Small intestine (tissue), 7 donors: Measurements from ENCODE around the gene P2RX5. TPM values are rescaled to one million over a fixed set of nuclear protein-coding genes. Genes with fewer than 3 reads are reported as not detected.

Experiments
- DNase-seq, 2 donors: peaks; one replicate each; pipeline versions ENCODE4 v3.0.0 to v3.0.0-alpha.2; 2013
- FAIRE-seq: peaks from 2 replicates; lab custom pipeline; 2012; peaks lifted over from hg19 to GRCh38; lab: Jason Lieb, UNC
- H3K27ac ChIP-seq, 3 donors: one replicate each; pipeline ENCODE4 v1.5.1; 2013; ENCODE audit warnings: low read length in 2 of 3, mild to moderate bottlenecking in 2 of 3, control low read depth in 1 of 3, inconsistent platforms in 1 of 3, low read depth in 1 of 3, moderate library complexity in 1 of 3
- H3K27me3 ChIP-seq, 3 donors: one replicate each; pipeline ENCODE4 v1.6.1; 2013; ENCODE audit warnings: low read length in 3 of 3, inconsistent platforms in 1 of 3; ENCODE audit not compliant: control insufficient read depth in 3 of 3, insufficient read depth in 3 of 3
- H3K36me3 ChIP-seq, 3 donors: one replicate each; pipeline ENCODE4 v1.6.1; 2013; ENCODE audit warnings: low read length in 3 of 3, inconsistent platforms in 1 of 3, low read depth in 1 of 3, mild to moderate bottlenecking in 1 of 3, moderate library complexity in 1 of 3; ENCODE audit not compliant: control insufficient read depth in 3 of 3, insufficient read depth in 2 of 3
- H3K4me1 ChIP-seq, 3 donors: one replicate each; pipeline ENCODE4 v1.6.1; 2013; ENCODE audit warnings: low read length in 2 of 3, inconsistent platforms in 1 of 3, low read depth in 1 of 3, mild to moderate bottlenecking in 1 of 3, moderate library complexity in 1 of 3; ENCODE audit not compliant: control insufficient read depth in 3 of 3, insufficient read depth in 2 of 3
- H3K4me3 ChIP-seq, 3 donors: one replicate each; pipeline ENCODE4 v1.5.1; 2013; ENCODE audit warnings: low read length in 3 of 3, control low read depth in 1 of 3, inconsistent platforms in 1 of 3, low read depth in 1 of 3, mild to moderate bottlenecking in 1 of 3, moderate library complexity in 1 of 3
- H3K9me3 ChIP-seq, 2 donors: one replicate each; pipeline ENCODE4 v1.6.1; 2013; ENCODE audit warnings: low read depth in 1 of 2, low read length in 1 of 2; ENCODE audit not compliant: control insufficient read depth in 2 of 2, insufficient read depth in 1 of 2
- WGBS, 3 donors: extraction: QIAGEN DNeasy Blood & Tissue Kit; methylation state at CpG; one replicate each; pipeline ENCODE4 v1.1.7; 2013; 5-methylcytosine and 5-hydroxymethylcytosine counted together
- polyA plus RNA-seq, 4 donors: library from polyadenylated mRNA; stranded (reverse) in 3 of 4; unstranded in 1 of 4; fragments of 200-250 nt in 3 of 4; fragments of 120-200 nt in 1 of 4; gene quantifications; one replicate each; pipeline versions ENCODE4 v1.2.1 to v1.2.3, GENCODE V29; 2013
- donor health status: healthy with polysubstance abuse.
- donor health status: control.
- donor health status: control.
- donor health status: Bipolar disorder and iron deficiency.
- donor health status: healthy.

The P2RX5 gene
- polyA plus RNA-seq, 4 donors = 0.67 to 5.6 (median 1.9) TPM

DNA sequence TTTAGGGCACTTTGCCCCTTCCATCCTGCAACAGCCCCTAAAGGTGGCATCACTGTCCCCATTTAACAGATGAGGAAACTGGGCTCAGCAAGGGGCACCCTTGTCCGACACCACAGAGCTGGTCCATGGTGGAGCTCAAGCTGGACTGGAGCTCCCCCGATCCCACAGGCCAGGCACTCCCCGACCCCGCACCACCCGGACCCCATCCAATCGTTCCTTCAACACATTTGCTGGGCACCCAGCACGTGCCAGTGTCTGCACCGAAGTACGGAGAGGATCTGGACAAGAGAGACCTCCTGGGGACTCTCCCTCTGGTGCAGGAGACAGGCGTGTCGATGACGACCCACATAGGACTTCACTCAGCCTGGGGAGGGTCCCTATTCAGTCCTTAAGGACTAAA, 13.9 kb downstream of the P2RX5 start:
- DNase-seq (no peak), FAIRE-seq (no peak)
- H3K27me3 ChIP-seq = peaks cover 0 to 17% (median 2%) of the 10 kb centered on the region in 3 donors
- H3K36me3 ChIP-seq = no peaks in the 10 kb centered on the region
- no peaks in the 10 kb centered on the region for H3K9me3 ChIP-seq
- H3K4me1 ChIP-seq = no peaks in the 10 kb centered on the region
- 87 to 96% (median 89%) methylated on average over 12 of the region's 12 CpGs for WGBS, 3 donors
- no peak overlapping the region for H3K4me3 ChIP-seq
- no peak overlapping the region for H3K27ac ChIP-seq

DNA sequence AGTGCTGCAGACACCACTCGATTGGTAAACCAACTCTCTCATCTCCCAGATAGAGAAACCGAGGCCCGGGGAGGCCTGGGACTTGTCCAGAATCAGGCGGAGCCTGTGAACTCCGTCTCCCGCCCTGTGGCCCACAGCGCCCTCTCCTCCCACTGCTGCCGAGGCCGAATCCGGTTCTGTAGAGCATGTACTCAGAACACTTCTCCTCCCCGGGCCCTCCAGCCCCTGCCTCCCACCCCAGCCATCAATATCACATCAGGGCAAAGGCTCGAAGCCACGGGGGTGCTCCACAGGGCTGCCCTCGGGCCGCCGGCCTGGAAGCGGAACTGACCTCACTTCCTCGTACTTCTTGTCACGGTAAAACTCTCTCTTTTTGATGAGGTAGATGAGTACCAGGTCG, 14.4 kb downstream of the P2RX5 start:
- no peaks in the 10 kb centered on the region for H3K4me1 ChIP-seq
- no peaks in the 10 kb centered on the region for H3K36me3 ChIP-seq
- FAIRE-seq (no peak), DNase-seq (no peak)
- no peaks in the 10 kb centered on the region for H3K9me3 ChIP-seq
- no peak overlapping the region for H3K4me3 ChIP-seq
- H3K27me3 ChIP-seq = peaks cover 0 to 17% (median 2%) of the 10 kb centered on the region in 3 donors
- H3K27ac ChIP-seq = no peak overlapping the region
- 76 to 84% (median 80%) methylated on average over 20 of the region's 20 CpGs for WGBS, 3 donors

GRCh38 chr17:3681057-3681456, 14.9 kb downstream of the P2RX5 start:
- no peaks in the 10 kb centered on the region for H3K36me3 ChIP-seq
- H3K9me3 ChIP-seq = no peaks in the 10 kb centered on the region
- no peak overlapping the region for H3K4me3 ChIP-seq
- H3K4me1 ChIP-seq = no peaks in the 10 kb centered on the region
- FAIRE-seq (no peak), DNase-seq (no peak)
- H3K27ac ChIP-seq = no peak overlapping the region
- peaks cover 0 to 17% (median 2%) of the 10 kb centered on the region in 3 donors for H3K27me3 ChIP-seq
- 83 to 87% (median 86%) methylated on average over 12 of the region's 12 CpGs for WGBS, 3 donors

GRCh38 chr17:3679531-3680126, 16.3 kb downstream of the P2RX5 start:
- Histone ChIP-seq H3K27me3 (peaks cover 0 to 11% (median 2%) of the 10 kb centered on the region in 3 donors), H3K36me3 (no peaks in the 10 kb centered on the region), H3K4me1 (no peaks in the 10 kb centered on the region), H3K9me3 (no peaks in the 10 kb centered on the region), H3K27ac (no peak overlapping the region), H3K4me3 (no peak overlapping the region)
- FAIRE-seq (no peak), DNase-seq (no peak)
- WGBS, 3 donors = 39 to 54% (median 40%) methylated on average over 12 to 20 of the region's 20 CpGs

DNA sequence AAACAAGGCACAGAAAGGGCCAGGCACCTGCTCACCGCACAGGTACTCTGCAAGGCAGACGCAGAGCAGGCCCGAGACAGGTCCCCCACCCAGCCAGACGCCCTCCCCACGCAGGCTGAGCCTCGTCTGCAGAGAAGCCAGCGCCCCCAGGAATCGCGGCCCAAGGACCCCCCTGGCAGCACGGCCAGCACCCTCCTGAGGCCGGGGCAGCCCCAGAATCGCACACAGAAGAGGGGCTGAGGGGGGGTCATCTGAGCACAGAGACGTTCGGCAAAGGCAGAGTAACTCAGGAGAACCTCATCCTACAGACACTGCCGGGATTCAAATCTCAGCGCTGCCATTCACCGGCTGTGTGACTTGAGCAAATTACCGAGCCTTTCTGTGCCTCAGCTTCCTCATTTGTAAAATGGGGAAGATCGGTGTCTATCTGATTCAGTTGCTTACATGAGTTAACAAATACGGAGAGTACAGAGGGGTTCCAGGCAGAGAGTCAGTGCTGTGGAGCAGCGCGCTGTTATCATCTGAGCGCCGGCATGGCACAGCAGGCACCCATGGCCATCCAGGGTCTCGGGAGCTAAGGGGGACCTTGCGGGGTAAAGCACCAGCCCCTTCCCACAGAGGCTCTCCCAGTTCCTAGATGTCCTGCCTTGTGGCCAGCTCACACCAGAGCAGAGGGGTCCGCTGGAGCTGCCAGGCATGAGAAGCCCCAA, 17.0 kb downstream of the P2RX5 start:
- WGBS, 3 donors = 85 to 89% (median 88%) methylated on average over 26 to 27 of the region's 27 CpGs
- DNase-seq (no peak), FAIRE-seq (no peak)
- Histone ChIP-seq H3K27me3 (peaks cover 0 to 4% (median 2%) of the 10 kb centered on the region in 3 donors), H3K36me3 (no peaks in the 10 kb centered on the region), H3K9me3 (no peaks in the 10 kb centered on the region), H3K27ac (no peak overlapping the region), H3K4me1 (no peaks in the 10 kb centered on the region), H3K4me3 (no peak overlapping the region)

DNA sequence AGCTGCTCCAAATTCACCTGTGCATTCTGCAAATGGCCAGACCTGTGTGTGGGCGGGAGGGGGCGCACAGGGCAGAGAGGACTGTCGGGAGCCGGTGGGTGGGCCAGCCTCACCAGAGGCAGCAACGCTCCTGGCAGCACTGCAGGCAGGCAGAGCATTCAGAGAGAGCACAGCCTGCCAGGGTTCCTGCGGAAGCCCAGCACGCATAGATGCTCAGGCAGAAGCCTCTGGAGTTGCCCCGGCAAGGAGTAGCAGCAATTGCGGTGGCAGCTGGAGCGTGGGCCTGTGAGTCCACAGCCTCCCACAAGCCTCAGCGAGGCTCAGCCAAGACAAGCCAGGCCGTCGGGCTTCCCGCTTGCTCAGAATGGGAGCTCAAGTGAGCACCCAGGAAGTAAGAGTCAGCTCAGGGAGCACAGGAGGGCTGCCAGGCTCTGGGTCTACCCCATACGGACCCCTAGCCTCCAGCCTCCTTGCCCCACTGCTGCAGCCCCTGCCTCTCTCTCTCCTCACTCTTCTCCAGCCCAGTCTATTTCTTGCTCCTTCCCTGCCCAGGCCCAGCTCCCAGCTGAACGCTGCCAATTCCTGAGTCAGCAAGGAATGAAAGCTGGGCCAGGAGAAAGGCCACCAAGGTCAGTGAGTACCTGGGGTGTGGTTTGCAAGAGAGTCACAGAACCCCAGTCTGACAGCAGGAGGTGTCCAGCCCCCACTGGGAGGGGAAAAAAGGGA, 17.7 kb downstream of the P2RX5 start:
- Histone ChIP-seq H3K9me3 (no peaks in the 10 kb centered on the region), H3K4me1 (no peaks in the 10 kb centered on the region), H3K4me3 (no peak overlapping the region), H3K36me3 (no peaks in the 10 kb centered on the region), H3K27me3 (peaks cover 0 to 2% (median 0%) of the 10 kb centered on the region in 3 donors), H3K27ac (no peak overlapping the region)
- FAIRE-seq = no peak
- peak in 1 of 2 donors; percentile 60 for DNase-seq
- WGBS, 3 donors = 65 to 79% (median 71%) methylated on average over 16 of the region's 16 CpGs

DNA sequence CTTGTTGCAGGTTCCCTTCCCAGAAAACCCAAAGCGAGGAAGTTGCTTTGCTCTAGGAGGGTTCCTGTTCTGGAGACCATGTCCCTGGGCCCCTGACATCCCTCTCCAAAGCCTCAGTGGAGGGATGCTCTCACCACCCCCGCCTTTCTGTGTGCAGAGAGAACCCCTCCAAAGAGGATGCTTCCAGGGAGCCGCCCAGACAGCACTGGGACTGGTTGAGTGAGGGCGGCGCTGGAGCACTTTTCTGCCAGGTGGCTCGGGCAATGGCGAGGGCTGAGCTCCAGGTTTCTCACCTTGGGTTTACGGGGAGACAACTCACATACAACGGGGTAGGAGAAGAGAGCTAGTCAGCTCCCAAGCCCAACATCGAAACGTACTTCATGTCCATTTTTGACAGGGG, 20.1 kb downstream of the P2RX5 start:
- no peak overlapping the region for H3K4me3 ChIP-seq
- H3K9me3 ChIP-seq = no peaks in the 10 kb centered on the region
- peaks cover 0 to 10% (median 0%) of the 10 kb centered on the region in 3 donors for H3K36me3 ChIP-seq
- DNase-seq = no peak
- no peak for FAIRE-seq
- H3K27ac ChIP-seq = no peak overlapping the region
- WGBS, 3 donors = 82 to 88% (median 82%) methylated on average over 11 of the region's 11 CpGs
- no peaks in the 10 kb centered on the region for H3K27me3 ChIP-seq
- H3K4me1 ChIP-seq = no peaks in the 10 kb centered on the region

GRCh38 chr17:3672571-3672970, 23.4 kb downstream of the P2RX5 start:
- Histone ChIP-seq H3K9me3 (no peaks in the 10 kb centered on the region), H3K27ac (no peak overlapping the region), H3K4me3 (no peak overlapping the region), H3K27me3 (no peaks in the 10 kb centered on the region), H3K4me1 (peaks cover 0 to 9% (median 3%) of the 10 kb centered on the region in 3 donors), H3K36me3 (peaks cover 0 to 10% (median 0%) of the 10 kb centered on the region in 3 donors)
- no peak for FAIRE-seq
- 92 to 95% (median 93%) methylated on average over 4 of the region's 4 CpGs for WGBS, 3 donors
- no peak for DNase-seq
